ENCODE results near the gene ACSL4.

GRCh38 chrX:109742722-109743121 is 9.7 kb upstream of the ACSL4 start:
- TF ChIP-seq CTCF (IDR thresholded peaks at IDR 0.05) = no peak
- no peak for TF ChIP-seq EP300 (IDR thresholded peaks at IDR 0.05)
